GM23338 (cell line): ENCODE results near the gene MERTK. TPM values are rescaled to one million over a fixed set of nuclear protein-coding genes. Genes with fewer than 3 reads are reported as not detected.

ENCODE experiments used
- ATAC-seq: fragments of 200-7000 bp; cut with Tn5 transposase; 3 replicates; pipeline ENCODE4 v1.9.1; 2020
- DNase-seq: peaks from one replicate; pipeline ENCODE4 v3.0.0-alpha.2; 2015; ENCODE audit warnings: low spot score
- H2AFZ ChIP-seq: fragments of 200-600 bp; sonication (generic); 2 replicates; pipeline ENCODE4 v1.8.0; 2016; ENCODE audit warnings: antibody characterized with exemption, mild to moderate bottlenecking, moderate library complexity
- H3F3A ChIP-seq: fragments of 200-600 bp; sonication (generic); replicated peaks from 2 replicates; pipeline ENCODE4 v1.8.0; 2017; ENCODE audit warnings: antibody characterized with exemption, mixed run types, low read depth
- H3K27ac ChIP-seq: fragments of 200-600 bp; sonication (generic); 2 replicates; pipeline ENCODE4 v1.6.1; 2016; ENCODE audit warnings: low read depth
- H3K27me3 ChIP-seq: fragments of 200-600 bp; sonication (generic); 2 replicates; pipeline ENCODE4 v1.8.0; 2016; ENCODE audit warnings: mild to moderate bottlenecking, mixed run types, moderate library complexity; ENCODE audit not compliant: insufficient read depth
- H3K36me3 ChIP-seq: fragments of 200-600 bp; sonication (generic); 2 replicates; pipeline ENCODE4 v1.8.0; 2016; ENCODE audit warnings: mild to moderate bottlenecking; ENCODE audit not compliant: insufficient read depth
- H3K4me1 ChIP-seq: fragments of 200-600 bp; sonication (generic); 2 replicates; pipeline ENCODE4 v1.8.0; 2016; ENCODE audit warnings: mild to moderate bottlenecking, moderate library complexity; ENCODE audit not compliant: insufficient read depth
- H3K4me2 ChIP-seq: fragments of 200-600 bp; sonication (generic); 2 replicates; pipeline ENCODE4 v1.7.1; 2017; ENCODE audit warnings: mixed run types
- H3K4me3 ChIP-seq: fragments of 200-600 bp; sonication (generic); 2 replicates; pipeline ENCODE4 v1.6.1; 2016; ENCODE audit warnings: mixed run types
- H3K79me2 ChIP-seq: fragments of 200-600 bp; sonication (generic); replicated peaks from 2 replicates; pipeline ENCODE4 v1.8.0; 2017; ENCODE audit warnings: mild to moderate bottlenecking; ENCODE audit not compliant: insufficient read depth
- H3K9me2 ChIP-seq: fragments of 200-600 bp; sonication (generic); 2 replicates; pipeline ENCODE4 v1.8.0; 2017; ENCODE audit not compliant: insufficient read depth
- H4K20me1 ChIP-seq: fragments of 200-600 bp; sonication (generic); replicated peaks from 2 replicates; pipeline ENCODE4 v1.8.0; 2017; ENCODE audit warnings: mild to moderate bottlenecking; ENCODE audit not compliant: insufficient read depth
- H3K27ac Mint-ChIP-seq: 2 replicates; pipeline ENCODE4 v1.8.0; 2020; ENCODE audit warnings: inconsistent platforms, mild to moderate bottlenecking, moderate library complexity, mixed read lengths
- H3K27me3 Mint-ChIP-seq: 3 replicates; pipeline ENCODE4 v1.8.0; 2022; ENCODE audit warnings: low read depth, mild to moderate bottlenecking, moderate library complexity, mixed read lengths, inconsistent platforms; ENCODE audit not compliant: insufficient read depth, poor library complexity
- H3K36me3 Mint-ChIP-seq: 3 replicates; pipeline ENCODE4 v1.8.0; 2021; ENCODE audit warnings: low read depth, mild to moderate bottlenecking, inconsistent platforms, moderate library complexity, mixed read lengths
- H3K4me1 Mint-ChIP-seq: 3 replicates; pipeline ENCODE4 v1.8.0; 2020; ENCODE audit warnings: mild to moderate bottlenecking, inconsistent platforms, mixed read lengths
- H3K4me3 Mint-ChIP-seq: 3 replicates; pipeline ENCODE4 v1.8.0; 2021; ENCODE audit warnings: moderate library complexity, mild to moderate bottlenecking, inconsistent platforms, mixed read lengths
- H3K9me3 Mint-ChIP-seq: 3 replicates; pipeline ENCODE4 v1.8.0; 2020; ENCODE audit warnings: moderate library complexity, mild to moderate bottlenecking, inconsistent platforms, mixed read lengths
- CREB1 ChIP-seq: fragments of 250-450 bp; sonication (Bioruptor Pico); IDR thresholded peaks from 2 replicates; pipeline ENCODE4 v1.5.0; 2020; ENCODE audit warnings: low read depth, mild to moderate bottlenecking, moderate library complexity
- CTCF ChIP-seq, 2 experiments: fragments of 200-600 bp in 1 of 2; sonication (generic) in 1 of 2; conservative IDR thresholded peaks; 2 replicates each; pipeline versions ENCODE4 v1.5.1 to v1.6.1; 2016 to 2017; ENCODE audit warnings: antibody characterized with exemption in 2 of 2, low read depth in 2 of 2, mild to moderate bottlenecking in 2 of 2, moderate library complexity in 1 of 2
- ETS1 ChIP-seq: IDR thresholded peaks from 2 replicates; pipeline ENCODE4 v1.6.1; 2016; ENCODE audit warnings: antibody characterized with exemption
- EZH2 ChIP-seq: fragments of 200-600 bp; sonication (generic); IDR thresholded peaks from one replicate; pipeline ENCODE4 v1.8.0; 2017; ENCODE audit warnings: antibody characterized with exemption, mild to moderate bottlenecking, low read depth; ENCODE audit not compliant: unreplicated experiment
- EZH2phosphoT487 ChIP-seq: fragments of 200-600 bp; sonication (generic); IDR thresholded peaks from one replicate; pipeline ENCODE4 v1.8.1; 2018; ENCODE audit warnings: antibody characterized with exemption; ENCODE audit not compliant: unreplicated experiment
- JUNB ChIP-seq: IDR thresholded peaks from one replicate; pipeline ENCODE4 v1.6.1; 2016; ENCODE audit warnings: antibody characterized with exemption; ENCODE audit not compliant: unreplicated experiment
- NANOG ChIP-seq: IDR thresholded peaks from 2 replicates; pipeline ENCODE4 v1.6.1; 2016; ENCODE audit warnings: antibody characterized with exemption, borderline replicate concordance
- POLR2AphosphoS5 ChIP-seq: IDR thresholded peaks from 2 replicates; pipeline ENCODE4 v1.6.1; 2016; ENCODE audit warnings: antibody characterized with exemption, low read depth
- STAT1 ChIP-seq: IDR thresholded peaks from one replicate; pipeline ENCODE4 v1.6.1; 2016; ENCODE audit warnings: antibody characterized with exemption; ENCODE audit not compliant: unreplicated experiment
- ZNF114 ChIP-seq: fragments of 250-450 bp; sonication (Bioruptor Pico); IDR thresholded peaks from 2 replicates; pipeline ENCODE4 v1.5.0; 2020; ENCODE audit warnings: mild to moderate bottlenecking, moderate library complexity
- ZNF331 ChIP-seq: fragments of 250-450 bp; sonication (Bioruptor Pico); IDR thresholded peaks from 2 replicates; pipeline ENCODE4 v1.5.0; 2020; ENCODE audit warnings: low read depth, mild to moderate bottlenecking, moderate library complexity
- ZNF462 ChIP-seq: fragments of 250-450 bp; sonication (Bioruptor Pico); IDR thresholded peaks from 2 replicates; pipeline ENCODE4 v1.5.0; 2020; ENCODE audit warnings: mild to moderate bottlenecking, moderate library complexity
- polyA plus RNA-seq: library from polyadenylated mRNA; unstranded; fragments of >200 nt; fragmentation: Nextera tagmentation; extraction: Ambion mirVana; gene quantifications from 2 replicates; pipeline ENCODE4 v1.2.1, GENCODE V29; 2016
- total RNA-seq: library from RNA; depleted of rRNA; stranded (reverse); fragments of >200 nt; shearing (Covaris generic); gene quantifications from 2 replicates; pipeline ENCODE4 v1.2.3, GENCODE V29; 2014
- TF ChIP-seq, protein P1 (sequence below): IDR thresholded peaks from one replicate; pipeline ENCODE4 v1.6.1; 2018; ENCODE audit warnings: antibody characterized with exemption; ENCODE audit not compliant: unreplicated experiment

MERTK gene
- total and polyA plus RNA-seq, 2 experiments from 2014 or later: 3.0 to 9.0 TPM

GRCh38 chr2:111941531-111941930, 43.1 kb downstream of the MERTK start:
- Histone ChIP-seq H2AFZ (no peak overlapping the region), H4K20me1 (no peaks in the 10 kb centered on the region; the same call in none of the 2 replicates), H3K27me3 (no peaks in the 10 kb centered on the region), H3K27ac (no peak overlapping the region), H3K4me2 (no peak overlapping the region), H3F3A (no peaks in the 10 kb centered on the region), H3K9me2 (no peaks in the 10 kb centered on the region), H3K79me2 (no peaks in the 10 kb centered on the region), H3K36me3 (no peaks in the 10 kb centered on the region), H3K4me3 (no peak overlapping the region), H3K4me1 (no peaks in the 10 kb centered on the region)
- no peak overlapping the region for H3K4me3 Mint-ChIP-seq
- no peak; the same call in 1 of the 2 replicates for TF ChIP-seq ZNF331
- no peak for TF ChIP-seq CTCF (conservative IDR thresholded peaks at IDR 0.05; ENCODE audit: low read depth in 2 of 2)
- TF ChIP-seq, protein P1, sequence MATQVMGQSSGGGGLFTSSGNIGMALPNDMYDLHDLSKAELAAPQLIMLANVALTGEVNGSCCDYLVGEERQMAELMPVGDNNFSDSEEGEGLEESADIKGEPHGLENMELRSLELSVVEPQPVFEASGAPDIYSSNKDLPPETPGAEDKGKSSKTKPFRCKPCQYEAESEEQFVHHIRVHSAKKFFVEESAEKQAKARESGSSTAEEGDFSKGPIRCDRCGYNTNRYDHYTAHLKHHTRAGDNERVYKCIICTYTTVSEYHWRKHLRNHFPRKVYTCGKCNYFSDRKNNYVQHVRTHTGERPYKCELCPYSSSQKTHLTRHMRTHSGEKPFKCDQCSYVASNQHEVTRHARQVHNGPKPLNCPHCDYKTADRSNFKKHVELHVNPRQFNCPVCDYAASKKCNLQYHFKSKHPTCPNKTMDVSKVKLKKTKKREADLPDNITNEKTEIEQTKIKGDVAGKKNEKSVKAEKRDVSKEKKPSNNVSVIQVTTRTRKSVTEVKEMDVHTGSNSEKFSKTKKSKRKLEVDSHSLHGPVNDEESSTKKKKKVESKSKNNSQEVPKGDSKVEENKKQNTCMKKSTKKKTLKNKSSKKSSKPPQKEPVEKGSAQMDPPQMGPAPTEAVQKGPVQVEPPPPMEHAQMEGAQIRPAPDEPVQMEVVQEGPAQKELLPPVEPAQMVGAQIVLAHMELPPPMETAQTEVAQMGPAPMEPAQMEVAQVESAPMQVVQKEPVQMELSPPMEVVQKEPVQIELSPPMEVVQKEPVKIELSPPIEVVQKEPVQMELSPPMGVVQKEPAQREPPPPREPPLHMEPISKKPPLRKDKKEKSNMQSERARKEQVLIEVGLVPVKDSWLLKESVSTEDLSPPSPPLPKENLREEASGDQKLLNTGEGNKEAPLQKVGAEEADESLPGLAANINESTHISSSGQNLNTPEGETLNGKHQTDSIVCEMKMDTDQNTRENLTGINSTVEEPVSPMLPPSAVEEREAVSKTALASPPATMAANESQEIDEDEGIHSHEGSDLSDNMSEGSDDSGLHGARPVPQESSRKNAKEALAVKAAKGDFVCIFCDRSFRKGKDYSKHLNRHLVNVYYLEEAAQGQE: no peak
- TF ChIP-seq JUNB: no peak
- TF ChIP-seq ZNF114 (CRISPR knock-in tag): no peak
- no peak for TF ChIP-seq NANOG
- TF ChIP-seq EZH2: no peak
- no peak for TF ChIP-seq ZNF462 (CRISPR knock-in tag)
- no peak for TF ChIP-seq CREB1 (CRISPR knock-in tag)
- TF ChIP-seq ETS1: no peak
- TF ChIP-seq EZH2phosphoT487: no peak
- no peak for TF ChIP-seq POLR2AphosphoS5
- TF ChIP-seq STAT1: no peak
- H3K27me3 Mint-ChIP-seq: peaks cover 1% of the 10 kb centered on the region
- no peaks in the 10 kb centered on the region for H3K36me3 Mint-ChIP-seq
- no peak overlapping the region; the same call in 1 of the 2 replicates for H3K27ac Mint-ChIP-seq
- DNase-seq (no peak), ATAC-seq (no peak)
- peaks cover 26% of the 10 kb centered on the region for H3K4me1 Mint-ChIP-seq
- H3K9me3 Mint-ChIP-seq: no peaks in the 10 kb centered on the region
